ENCODE results near the gene PUSL1.

PUSL1 gene

DNA sequence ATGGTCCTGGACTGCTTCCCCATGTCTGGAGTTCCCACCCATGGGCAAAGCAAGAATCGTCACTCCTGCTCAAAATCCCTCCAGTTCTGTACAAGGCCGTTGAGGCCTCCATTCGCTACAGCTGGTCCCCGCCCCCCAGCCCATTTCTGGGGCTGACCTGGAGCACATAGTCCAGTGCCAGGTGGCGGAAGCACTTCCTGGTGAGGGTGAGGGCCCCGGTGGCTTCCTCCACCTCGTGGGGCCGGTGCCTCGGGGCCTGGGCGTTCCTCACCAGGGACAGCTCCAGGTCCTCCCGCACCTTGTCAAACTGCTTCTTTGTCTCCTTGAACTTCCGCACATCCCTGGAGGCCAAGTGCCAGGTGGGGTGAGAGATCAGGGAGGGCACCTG lies 8.1 kb upstream of the PUSL1 start:
- Histone ChIP-seq H3K4me3 (ENCODE audit: low read depth, low read length) (no peak overlapping the region), H3K36me3 (ENCODE audit: control insufficient read depth, insufficient read depth, low read length) (no peaks in the 10 kb centered on the region), H3K4me2 (ENCODE audit: low read length) (no peak overlapping the region), H3K4me1 (peaks cover 3% of the 10 kb centered on the region), H3K9me3 (ENCODE audit: control insufficient read depth, low read length) (no peaks in the 10 kb centered on the region), H3K9ac (no peak overlapping the region), H2AFZ (no peak overlapping the region), H3K27ac (no peak overlapping the region), H3K79me2 (no peaks in the 10 kb centered on the region), H3K27me3 (ENCODE audit: control insufficient read depth, insufficient read depth, low read length) (no peaks in the 10 kb centered on the region)
- TF ChIP-seq, protein P1, sequence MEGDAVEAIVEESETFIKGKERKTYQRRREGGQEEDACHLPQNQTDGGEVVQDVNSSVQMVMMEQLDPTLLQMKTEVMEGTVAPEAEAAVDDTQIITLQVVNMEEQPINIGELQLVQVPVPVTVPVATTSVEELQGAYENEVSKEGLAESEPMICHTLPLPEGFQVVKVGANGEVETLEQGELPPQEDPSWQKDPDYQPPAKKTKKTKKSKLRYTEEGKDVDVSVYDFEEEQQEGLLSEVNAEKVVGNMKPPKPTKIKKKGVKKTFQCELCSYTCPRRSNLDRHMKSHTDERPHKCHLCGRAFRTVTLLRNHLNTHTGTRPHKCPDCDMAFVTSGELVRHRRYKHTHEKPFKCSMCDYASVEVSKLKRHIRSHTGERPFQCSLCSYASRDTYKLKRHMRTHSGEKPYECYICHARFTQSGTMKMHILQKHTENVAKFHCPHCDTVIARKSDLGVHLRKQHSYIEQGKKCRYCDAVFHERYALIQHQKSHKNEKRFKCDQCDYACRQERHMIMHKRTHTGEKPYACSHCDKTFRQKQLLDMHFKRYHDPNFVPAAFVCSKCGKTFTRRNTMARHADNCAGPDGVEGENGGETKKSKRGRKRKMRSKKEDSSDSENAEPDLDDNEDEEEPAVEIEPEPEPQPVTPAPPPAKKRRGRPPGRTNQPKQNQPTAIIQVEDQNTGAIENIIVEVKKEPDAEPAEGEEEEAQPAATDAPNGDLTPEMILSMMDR (IDR thresholded peaks at IDR 0.05): no peak

DNA sequence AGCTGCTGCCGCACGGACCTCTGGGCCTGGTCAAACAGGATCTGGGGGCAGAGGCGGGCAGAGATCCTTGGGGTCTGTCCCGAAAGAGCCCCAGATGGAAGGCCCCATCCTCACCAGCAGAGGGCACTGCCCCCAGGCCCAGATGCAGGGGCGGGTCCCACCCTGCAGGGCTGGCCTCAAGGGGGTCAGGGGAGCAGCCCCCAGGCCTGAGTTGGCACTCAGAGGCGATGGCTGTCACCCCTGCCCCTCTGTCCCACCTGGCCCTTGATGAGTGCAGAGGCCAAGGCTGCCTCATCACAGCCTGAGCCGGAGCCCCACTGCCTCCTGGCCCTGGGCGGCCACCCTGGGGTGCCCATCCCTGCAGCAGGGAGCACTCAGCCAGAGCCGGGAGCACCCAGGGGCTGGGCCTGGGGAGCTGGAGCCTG lies 6.4 kb upstream of the PUSL1 start:
- H3K4me1 ChIP-seq: peaks cover 3% of the 10 kb centered on the region
- H2AFZ ChIP-seq: no peak overlapping the region
- no peaks in the 10 kb centered on the region for H3K79me2 ChIP-seq
- no peak overlapping the region for H3K9ac ChIP-seq
- TF ChIP-seq, protein P1 (IDR thresholded peaks at IDR 0.05): no peak
- H3K27me3 ChIP-seq (ENCODE audit: control insufficient read depth, insufficient read depth, low read length): no peaks in the 10 kb centered on the region
- no peaks in the 10 kb centered on the region for H3K36me3 ChIP-seq (ENCODE audit: control insufficient read depth, insufficient read depth, low read length)
- H3K4me2 ChIP-seq (ENCODE audit: low read length): no peak overlapping the region
- H3K27ac ChIP-seq: no peak overlapping the region
- H3K9me3 ChIP-seq (ENCODE audit: control insufficient read depth, low read length): no peaks in the 10 kb centered on the region
- H3K4me3 ChIP-seq (ENCODE audit: low read depth, low read length): no peak overlapping the region

DNA sequence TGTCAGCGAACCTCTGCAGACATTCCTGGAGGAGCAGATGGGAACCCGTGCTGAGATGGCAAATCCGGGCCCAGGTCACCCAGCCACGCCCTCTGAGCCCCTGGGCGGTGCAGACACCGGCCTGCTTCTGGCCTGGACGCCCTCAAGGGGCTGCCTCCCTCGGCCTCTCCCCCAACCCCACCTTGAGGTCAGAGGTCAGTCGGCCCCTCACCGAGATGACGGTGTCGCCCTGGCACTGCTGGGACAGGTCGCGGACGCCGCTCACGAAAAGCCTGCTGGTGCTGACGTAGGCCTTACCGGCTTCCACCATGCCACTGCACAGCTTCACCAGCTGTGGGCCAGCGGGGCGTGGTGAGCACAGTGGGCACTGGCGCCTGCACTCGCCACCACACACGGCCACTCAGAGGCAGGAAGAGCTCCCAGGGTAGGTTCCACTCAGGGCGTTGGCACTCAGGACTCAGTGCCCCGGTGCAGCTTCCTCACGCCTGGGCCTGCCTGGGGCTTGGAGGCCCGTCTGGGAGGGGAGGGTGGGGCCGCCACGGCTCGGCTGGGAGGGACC lies 5.4 kb upstream of the PUSL1 start:
- Histone ChIP-seq H3K4me3 (ENCODE audit: low read depth, low read length) (no peak overlapping the region), H3K9ac (no peak overlapping the region), H3K9me3 (ENCODE audit: control insufficient read depth, low read length) (no peaks in the 10 kb centered on the region), H3K4me1 (peaks cover 3% of the 10 kb centered on the region), H3K27me3 (ENCODE audit: control insufficient read depth, insufficient read depth, low read length) (no peaks in the 10 kb centered on the region), H2AFZ (no peak overlapping the region), H3K79me2 (no peaks in the 10 kb centered on the region), H3K27ac (no peak overlapping the region), H3K4me2 (ENCODE audit: low read length) (no peak overlapping the region), H3K36me3 (ENCODE audit: control insufficient read depth, insufficient read depth, low read length) (no peaks in the 10 kb centered on the region)
- TF ChIP-seq, protein P1 (IDR thresholded peaks at IDR 0.05): no peak

DNA sequence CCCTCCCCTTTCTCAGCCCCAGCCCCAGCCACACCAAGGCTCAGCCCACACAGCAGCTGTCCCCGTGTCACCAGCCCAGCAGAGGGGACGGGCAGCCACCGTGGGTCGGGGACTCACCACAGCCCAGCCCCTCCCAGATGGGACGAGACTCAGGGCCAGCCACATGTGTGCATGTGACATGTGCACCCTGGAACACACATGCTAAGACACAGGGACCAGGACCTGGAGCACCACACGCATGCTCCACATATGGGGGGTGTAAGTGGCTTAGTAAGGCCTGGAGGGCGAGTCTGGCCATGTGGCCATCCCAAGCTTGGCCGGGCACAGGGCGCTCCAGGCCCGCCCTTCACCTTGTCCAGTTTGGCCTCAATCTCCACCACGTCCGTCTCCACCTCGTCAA lies 4.7 kb upstream of the PUSL1 start:
- no peaks in the 10 kb centered on the region for H3K9me3 ChIP-seq (ENCODE audit: control insufficient read depth, low read length)
- peaks cover 3% of the 10 kb centered on the region for H3K4me1 ChIP-seq
- H3K27me3 ChIP-seq (ENCODE audit: control insufficient read depth, insufficient read depth, low read length): no peaks in the 10 kb centered on the region
- no peaks in the 10 kb centered on the region for H3K36me3 ChIP-seq (ENCODE audit: control insufficient read depth, insufficient read depth, low read length)
- no peak overlapping the region for H3K9ac ChIP-seq
- H3K27ac ChIP-seq: no peak overlapping the region
- TF ChIP-seq, protein P1 (IDR thresholded peaks at IDR 0.05): no peak
- H3K4me2 ChIP-seq (ENCODE audit: low read length): no peak overlapping the region
- H3K4me3 ChIP-seq (ENCODE audit: low read depth, low read length): no peak overlapping the region
- no peaks in the 10 kb centered on the region for H3K79me2 ChIP-seq
- no peak overlapping the region for H2AFZ ChIP-seq

Data from parathyroid adenoma (tissue), 2 donors.